Measurements from ENCODE around the gene CR1L.
"Not testable (repeated sequence)": the region's sequence is repeated elsewhere in the genome, so short reads cannot be mapped to it uniquely, and the experiment has no call there.

- TF ChIP-seq CTCF (IDR thresholded peaks at IDR 0.05); SIN3A (IDR thresholded peaks at IDR 0.05; ENCODE audit: borderline replicate concordance, insufficient read depth, low read depth, low read length): not testable (repeated sequence)
Observed at GRCh38 chr1:207712701-207713100, 67.8 kb downstream of the CR1L start.
